Suppressor macrophage treated with lipopolysaccharide for 4 hours (primary cell): ENCODE results near the gene ACVR1.

Source experiments
- DNase-seq: peaks from one replicate; pipeline ENCODE4 v3.0.0-alpha.2; 2020

The ACVR1 gene

DNA sequence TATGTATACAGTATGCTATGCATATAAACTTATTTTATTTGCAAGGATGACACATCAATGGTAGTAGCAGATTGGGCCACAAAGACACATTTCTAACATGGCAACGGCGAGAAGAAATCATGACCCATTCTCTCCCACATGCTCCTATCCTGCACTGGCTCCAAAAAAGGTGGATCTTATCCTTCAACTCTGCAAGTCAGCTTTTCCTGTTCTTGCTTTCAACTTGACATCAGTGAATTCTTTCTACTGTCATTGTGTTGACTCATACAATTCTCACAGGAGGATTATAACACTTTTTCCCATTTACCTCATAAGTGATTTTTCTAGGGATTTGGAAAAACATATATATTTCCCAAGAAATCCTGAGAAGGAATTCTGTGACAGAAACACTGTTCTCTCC, 53.1 kb downstream of the ACVR1 start:
- no peak for DNase-seq

- DNase-seq, result no peak
Observed at GRCh38 chr2:157822533-157822932, 53.6 kb downstream of the ACVR1 start.

GRCh38 chr2:157821519-157822131, 54.5 kb downstream of the ACVR1 start:
- DNase-seq, result no peak

DNA sequence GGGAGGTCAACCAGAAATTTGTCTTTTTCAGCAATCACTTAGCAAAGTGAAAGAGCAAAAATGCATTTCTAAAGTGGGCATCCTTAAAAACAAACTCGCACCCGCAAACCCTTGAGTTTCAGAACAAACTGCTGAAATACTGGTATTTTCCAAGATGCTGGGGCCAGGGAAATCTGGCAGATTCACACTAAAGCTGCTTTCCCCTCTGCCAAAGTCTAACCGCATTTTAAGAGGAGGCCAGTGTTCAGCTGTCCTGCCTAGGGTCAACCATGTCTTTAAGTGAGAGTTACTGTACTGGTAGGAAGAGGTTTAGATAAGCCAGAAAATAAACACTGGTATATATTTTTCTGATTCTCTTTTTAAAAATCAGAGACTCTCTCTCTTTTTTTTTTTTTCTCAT, 55.9 kb downstream of the ACVR1 start:
- no peak for DNase-seq

DNA sequence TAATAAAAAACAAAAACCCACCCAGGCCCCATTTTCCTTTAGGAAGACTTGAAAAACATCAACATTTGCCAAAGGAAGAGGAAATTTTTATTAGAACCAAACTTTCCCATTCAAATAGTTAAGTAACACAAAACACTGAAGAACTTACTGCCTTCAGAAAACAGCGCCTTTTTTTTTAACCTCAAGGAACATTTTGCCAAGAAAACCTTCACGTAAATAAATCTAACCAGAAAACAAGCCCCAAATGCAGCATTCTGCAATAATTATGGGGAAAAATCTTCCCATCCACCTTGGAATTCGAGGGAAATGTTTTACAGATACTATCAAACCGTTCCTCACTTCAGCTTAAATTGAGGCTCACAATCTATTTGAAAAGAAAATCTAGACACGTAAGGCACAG, 56.4 kb downstream of the ACVR1 start:
- no peak for DNase-seq

GRCh38 chr2:157818227-157818626, 57.9 kb downstream of the ACVR1 start:
- no peak for DNase-seq

GRCh38 chr2:157815421-157815820, 60.7 kb downstream of the ACVR1 start:
- DNase-seq, result no peak

DNA sequence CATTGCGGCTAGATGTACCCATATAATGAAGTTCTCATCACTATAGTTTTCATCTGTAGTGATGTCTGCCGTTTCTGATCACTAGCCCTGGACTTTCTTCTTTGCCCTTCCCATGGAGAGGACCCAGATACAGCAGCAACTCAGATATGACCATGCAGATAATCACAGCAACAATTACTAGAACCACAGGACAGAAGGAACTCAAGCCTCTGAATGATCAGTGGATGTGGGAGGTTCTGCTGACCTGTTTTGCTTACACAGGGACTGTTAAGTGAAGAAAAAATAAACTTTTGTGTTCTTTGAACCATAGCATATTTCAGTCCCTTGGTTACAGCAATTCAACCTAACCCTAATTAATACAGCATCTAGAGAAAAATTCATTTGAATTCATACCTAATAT, 62.7 kb downstream of the ACVR1 start:
- no peak for DNase-seq

DNA sequence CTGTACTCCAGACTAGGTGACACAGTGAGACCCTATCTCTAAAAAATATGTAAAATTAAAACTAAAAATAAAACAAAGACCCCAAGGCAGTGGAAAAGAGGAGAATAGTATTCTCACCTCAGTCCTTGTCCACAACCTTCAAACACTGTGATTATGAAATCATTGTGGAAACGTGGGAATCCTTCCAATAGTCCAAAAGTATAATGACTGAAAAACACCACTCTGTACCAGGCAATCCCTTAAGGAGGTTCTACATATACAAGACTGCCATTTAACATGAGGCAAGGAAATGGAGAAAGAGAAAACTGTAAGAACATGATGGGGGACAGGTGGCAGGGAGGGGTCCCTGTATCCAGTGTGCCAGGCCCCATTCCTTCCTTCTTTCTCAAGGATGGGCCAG, 66.1 kb downstream of the ACVR1 start:
- DNase-seq, result no peak

DNA sequence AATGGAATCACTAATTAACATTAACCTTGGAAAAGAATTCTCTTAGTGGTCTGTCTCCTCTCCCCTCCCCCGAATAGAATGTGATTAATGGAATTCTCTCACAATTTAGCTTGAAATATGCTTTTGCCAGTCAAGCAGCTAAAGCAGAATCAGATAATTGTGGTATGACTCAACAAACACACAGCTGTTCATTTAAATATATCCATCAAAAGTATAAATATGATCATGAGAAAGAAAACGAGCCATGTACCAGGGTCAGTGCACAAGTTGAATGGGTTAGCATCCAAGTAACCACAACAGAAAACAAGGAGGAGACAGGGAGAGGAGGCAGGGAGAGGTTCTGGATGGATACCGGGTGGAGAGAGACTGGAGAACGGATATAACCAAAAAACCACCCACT, 66.9 kb downstream of the ACVR1 start:
- DNase-seq, result no peak

GRCh38 chr2:157808421-157808820, 67.7 kb downstream of the ACVR1 start:
- no peak for DNase-seq

- DNase-seq, result no peak
Observed at GRCh38 chr2:157806426-157807077, 69.6 kb downstream of the ACVR1 start.

DNA sequence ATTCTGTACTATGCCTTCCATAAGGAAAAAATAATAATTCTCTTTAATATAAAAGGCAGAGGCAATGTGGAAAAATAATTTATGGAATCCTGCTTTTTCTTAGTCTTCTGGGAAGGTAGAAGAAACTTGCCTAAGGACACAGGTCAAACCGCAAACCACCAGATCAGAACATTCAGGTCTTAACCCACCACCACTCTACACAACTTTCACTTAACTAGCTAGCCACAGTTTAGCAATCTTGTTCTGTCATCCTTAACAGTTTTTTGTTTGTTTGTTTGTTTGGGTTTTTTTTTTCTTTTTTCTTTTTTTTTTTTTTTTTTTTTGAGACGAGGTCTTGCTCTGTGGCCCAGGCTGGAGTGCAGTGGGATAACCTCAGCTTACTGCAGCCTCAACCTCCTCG, 70.6 kb downstream of the ACVR1 start:
- DNase-seq, result no peak

GRCh38 chr2:157804355-157804754, 71.8 kb downstream of the ACVR1 start:
- no peak for DNase-seq

- no peak for DNase-seq
Observed at GRCh38 chr2:157803952-157804351, 72.2 kb downstream of the ACVR1 start.

GRCh38 chr2:157803476-157803875, 72.7 kb downstream of the ACVR1 start:
- DNase-seq, result no peak

GRCh38 chr2:157800838-157801495, 75.2 kb downstream of the ACVR1 start:
- no peak for DNase-seq

DNA sequence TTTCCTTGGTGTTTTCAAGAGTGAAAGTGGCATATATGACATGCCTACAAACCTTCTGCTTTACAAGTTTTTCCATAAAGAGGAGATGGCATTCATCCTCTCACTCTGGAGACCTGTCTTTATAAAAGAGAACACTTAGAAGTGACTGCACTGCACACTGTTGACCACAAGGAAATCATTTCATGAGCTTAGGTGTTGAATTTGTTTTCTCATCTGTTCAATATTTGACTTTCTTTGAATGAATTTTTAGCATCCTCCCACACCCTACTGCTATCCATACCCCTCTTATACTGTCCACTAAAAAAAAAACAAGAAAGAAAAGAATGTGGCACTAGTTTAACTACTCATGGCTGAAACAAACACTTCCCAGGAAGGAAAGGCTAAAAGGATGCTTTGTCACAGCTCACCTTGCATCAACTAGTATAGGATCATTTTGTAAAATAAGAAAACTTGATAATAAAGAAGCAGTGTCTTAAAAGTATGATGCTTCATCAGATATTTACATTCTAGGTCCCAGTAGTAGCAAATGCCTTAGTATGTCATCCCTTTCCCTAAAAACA, 83.0 kb downstream of the ACVR1 start:
- DNase-seq, result no peak

DNA sequence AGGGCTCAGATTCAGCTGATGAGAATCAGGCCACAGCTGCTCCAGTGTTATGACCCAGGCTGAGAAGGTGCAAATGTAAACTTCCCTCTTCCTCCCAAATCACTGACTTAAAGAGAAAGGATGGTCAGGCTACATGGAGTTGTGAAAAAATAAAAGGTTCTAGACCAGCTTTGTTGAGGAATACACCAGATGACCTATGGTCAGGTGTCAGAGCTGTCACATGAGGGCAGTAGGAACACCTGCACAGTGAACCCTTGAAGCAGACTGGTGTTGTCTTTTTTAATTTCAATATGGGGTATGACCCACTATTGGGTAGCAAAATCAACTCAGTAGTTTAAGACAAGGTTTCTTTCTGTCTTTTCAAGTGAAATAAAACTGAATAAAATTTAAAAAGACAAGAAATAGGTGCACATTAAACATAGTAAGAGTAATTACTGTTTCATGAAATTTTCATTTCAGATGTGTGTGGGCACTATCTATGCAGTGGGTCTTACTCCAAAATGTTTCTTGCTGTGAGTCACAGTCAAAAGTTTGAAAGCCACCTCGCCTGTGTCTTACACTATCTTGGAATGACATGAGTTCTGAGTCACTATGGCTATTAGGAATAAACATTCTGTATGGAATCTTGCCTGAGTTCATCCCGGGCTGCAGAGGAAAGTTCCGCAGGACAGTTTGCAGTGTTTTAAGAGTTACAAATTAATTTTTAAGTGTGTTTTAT, 83.6 kb downstream of the ACVR1 start:
- no peak for DNase-seq

GRCh38 chr2:157790780-157791179, 85.3 kb downstream of the ACVR1 start:
- no peak for DNase-seq

DNA sequence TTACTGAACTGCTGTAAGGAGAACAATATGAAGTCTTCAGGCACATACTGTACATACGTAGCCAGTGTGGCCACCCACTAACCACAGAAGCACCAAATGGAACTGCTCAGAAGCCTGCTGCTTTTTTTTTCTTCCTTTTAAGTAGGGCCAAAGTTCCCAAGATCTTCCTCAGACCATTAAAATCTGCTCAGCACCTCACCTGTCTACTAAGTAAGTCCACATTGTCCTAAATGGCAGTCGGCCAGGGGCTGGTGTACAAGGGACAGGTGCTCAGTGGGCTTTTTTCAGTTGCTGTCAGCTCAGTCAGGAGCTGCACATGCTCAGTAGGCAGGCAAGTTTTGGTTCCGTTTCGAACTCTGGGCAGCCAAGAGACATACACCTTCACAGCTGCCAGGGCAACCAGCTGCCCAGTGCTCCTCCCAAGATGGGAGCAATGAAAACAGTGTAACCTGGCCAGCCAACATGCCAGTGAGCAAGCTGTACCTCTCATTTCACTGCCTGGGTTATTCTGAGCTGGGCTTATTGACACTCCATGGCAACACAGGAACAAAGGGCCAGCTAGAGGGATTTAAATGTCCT, 86.1 kb downstream of the ACVR1 start:
- DNase-seq, result no peak

- DNase-seq, result no peak
Observed at GRCh38 chr2:157789256-157789655, 86.9 kb downstream of the ACVR1 start.

DNA sequence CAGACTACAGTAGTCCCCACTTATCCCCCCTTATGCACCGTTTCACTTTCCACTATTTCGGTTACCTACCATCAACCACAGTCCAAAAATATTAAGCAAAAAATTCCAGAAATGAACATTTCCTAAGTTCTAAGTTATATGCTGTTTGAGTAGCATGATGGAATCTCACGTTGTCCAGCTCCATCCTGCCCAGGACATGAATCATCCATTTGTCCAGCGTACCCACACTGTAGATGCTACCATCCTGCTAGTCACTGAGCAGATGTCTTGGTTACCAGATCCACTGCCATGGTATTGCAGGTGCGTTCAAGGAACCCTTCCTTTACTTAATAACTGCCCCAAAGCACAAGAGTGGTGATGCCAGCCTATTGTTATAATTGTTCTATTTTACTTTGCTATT, 87.9 kb downstream of the ACVR1 start:
- DNase-seq, result no peak
